GM13976 (cell line): Measurements from ENCODE around the gene KRTAP12-2.
"Not testable (repeated sequence)": the region's sequence is repeated elsewhere in the genome, so short reads cannot be mapped to it uniquely, and the experiment has no call there.

Experiments
- DNase-seq: peaks from one replicate; pipeline ENCODE4 v3.0.0; 2012; ENCODE audit warnings: low spot score
- CTCF ChIP-seq: IDR thresholded peaks from 2 replicates; pipeline ENCODE4 v1.5.1; 2012; ENCODE audit warnings: borderline replicate concordance, mild to moderate bottlenecking; ENCODE audit not compliant: insufficient read depth; ENCODE audit errors: extremely low read depth, missing control alignments, control extremely low read depth
- in situ Hi-C: fragments of 300-500 bp; cut with MboI; formaldehyde crosslinking; loops from one replicate; pipeline ENCODE4 v1.12.0; 2022; ENCODE audit warnings: low sequenced_read_pairs, mixed read lengths, inconsistent platforms; ENCODE audit not compliant: unreplicated experiment

KRTAP12-2 gene

GRCh38 chr21:44671911-44672310 is 5.2 kb upstream of the KRTAP12-2 start:
- in situ Hi-C loops: no loop called here
- no peak for DNase-seq
- TF ChIP-seq CTCF: no peak

- DNase-seq: no peak
- TF ChIP-seq CTCF: no peak
- in situ Hi-C loops: no loop called here
Observed at GRCh38 chr21:44670642-44671432, 4.1 kb upstream of the KRTAP12-2 start.

- no peak for TF ChIP-seq CTCF
- no peak for DNase-seq
- in situ Hi-C loops: no loop called here
Observed at GRCh38 chr21:44667612-44668011, 885 bp upstream of the KRTAP12-2 start.

GRCh38 chr21:44664691-44665090 is 2.0 kb downstream of the KRTAP12-2 start:
- in situ Hi-C loops: no loop called here
- no peak for DNase-seq
- no peak for TF ChIP-seq CTCF

- in situ Hi-C loops, DNase-seq: not testable (repeated sequence)
Observed at GRCh38 chr21:44661567-44661966, 5.2 kb downstream of the KRTAP12-2 start.

GRCh38 chr21:44658913-44659595 is 7.7 kb downstream of the KRTAP12-2 start:
- no peak for TF ChIP-seq CTCF
- in situ Hi-C loops: no loop called here
- DNase-seq: no peak

- no peak for TF ChIP-seq CTCF
- in situ Hi-C loops: no loop called here
- no peak for DNase-seq
Observed at GRCh38 chr21:44658541-44658910, 8.2 kb downstream of the KRTAP12-2 start.
